ENCODE results near the gene ARAF.
"Not testable (repeated sequence)": the region's sequence is repeated elsewhere in the genome, so short reads cannot be mapped to it uniquely, and the experiment has no call there.

ARAF gene

DNA sequence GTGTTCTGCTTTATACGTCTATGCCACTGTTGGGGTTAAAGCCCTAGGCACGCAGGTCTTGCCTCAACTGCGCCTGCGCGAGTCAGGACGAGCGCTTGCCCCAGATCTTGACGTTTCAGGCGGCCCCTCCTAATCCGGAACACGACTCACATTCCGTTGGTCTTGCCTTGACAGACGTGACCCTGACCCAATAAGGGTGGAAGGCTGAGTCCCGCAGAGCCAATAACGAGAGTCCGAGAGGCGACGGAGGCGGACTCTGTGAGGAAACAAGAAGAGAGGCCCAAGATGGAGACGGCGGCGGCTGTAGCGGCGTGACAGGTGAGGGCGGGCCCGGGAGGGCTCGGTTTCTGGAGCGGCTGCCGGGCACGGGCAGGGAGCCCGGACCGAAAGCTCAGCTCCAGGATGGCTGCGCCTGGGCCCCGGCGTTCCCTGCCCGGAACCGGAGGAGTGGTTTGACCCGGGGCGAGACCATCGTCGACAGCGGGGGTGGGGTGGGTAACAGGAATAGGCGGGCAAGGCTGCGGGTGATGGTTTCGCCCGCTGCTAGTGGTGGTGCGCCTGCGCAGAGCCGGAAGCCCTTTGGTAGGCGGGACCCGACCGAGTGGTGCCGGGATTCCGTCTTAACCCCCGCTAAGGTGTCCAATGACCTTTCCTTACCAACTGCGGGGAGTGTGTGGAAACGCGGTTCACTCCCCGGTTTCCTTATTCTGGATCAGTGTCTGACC is at the start of gene ARAF:
Gene ARAF (plus strand): TSS at position 272 of the 725 bp plus-strand sequence. CDS start 1,763 bp downstream, outside the sequence.
- no peaks in the 10 kb centered on the region for H3K9me3 Mint-ChIP-seq (ENCODE audit: low read depth)
- H3K27ac Mint-ChIP-seq = peak within 1 kb of the TSS; percentile 96
- H3K27me3 Mint-ChIP-seq = no peaks in the 10 kb centered on the region
- peak within 1 kb of the TSS; percentile 94 for H3K4me3 Mint-ChIP-seq
- H3K36me3 Mint-ChIP-seq = peaks cover 8% of the 10 kb centered on the region
- peaks cover 44% of the 10 kb centered on the region for H3K4me1 Mint-ChIP-seq (ENCODE audit: low read depth)

DNA sequence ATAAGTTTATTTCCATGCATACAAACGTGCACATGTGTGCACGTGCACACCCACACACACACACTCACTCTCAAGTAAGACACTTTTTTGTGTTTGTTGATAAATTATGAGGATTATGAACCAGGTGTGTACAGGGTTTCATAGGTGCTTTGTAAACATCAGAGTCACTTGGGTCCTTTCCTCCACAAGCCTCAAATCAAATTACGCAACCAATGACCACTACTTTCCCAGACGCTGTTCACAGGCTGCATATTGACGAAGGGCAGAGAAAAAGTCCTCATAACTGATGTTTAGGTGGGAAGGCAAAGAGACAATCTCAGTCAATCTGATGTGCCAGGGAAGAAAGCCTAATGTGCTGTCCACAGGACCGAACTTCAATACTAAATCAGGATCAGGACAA is 48.6 kb upstream of the ARAF start:
- peaks cover 23% of the 10 kb centered on the region for H3K4me1 Mint-ChIP-seq (ENCODE audit: low read depth)
- not testable (repeated sequence) for H3K9me3 Mint-ChIP-seq (ENCODE audit: low read depth); H3K27me3 Mint-ChIP-seq; H3K36me3 Mint-ChIP-seq
- peak overlapping the region; percentile 65 for H3K4me3 Mint-ChIP-seq
- H3K27ac Mint-ChIP-seq = peak overlapping the region; percentile 43

GRCh38 chrX:47513034-47513965 is 47.7 kb upstream of the ARAF start:
- not testable (repeated sequence) for H3K36me3 Mint-ChIP-seq; H3K27me3 Mint-ChIP-seq; H3K9me3 Mint-ChIP-seq (ENCODE audit: low read depth)
- Mint-ChIP-seq H3K4me1 (ENCODE audit: low read depth) (peaks cover 22% of the 10 kb centered on the region), H3K4me3 (peak overlapping the region; percentile 88), H3K27ac (peak overlapping the region; percentile 43)

DNA sequence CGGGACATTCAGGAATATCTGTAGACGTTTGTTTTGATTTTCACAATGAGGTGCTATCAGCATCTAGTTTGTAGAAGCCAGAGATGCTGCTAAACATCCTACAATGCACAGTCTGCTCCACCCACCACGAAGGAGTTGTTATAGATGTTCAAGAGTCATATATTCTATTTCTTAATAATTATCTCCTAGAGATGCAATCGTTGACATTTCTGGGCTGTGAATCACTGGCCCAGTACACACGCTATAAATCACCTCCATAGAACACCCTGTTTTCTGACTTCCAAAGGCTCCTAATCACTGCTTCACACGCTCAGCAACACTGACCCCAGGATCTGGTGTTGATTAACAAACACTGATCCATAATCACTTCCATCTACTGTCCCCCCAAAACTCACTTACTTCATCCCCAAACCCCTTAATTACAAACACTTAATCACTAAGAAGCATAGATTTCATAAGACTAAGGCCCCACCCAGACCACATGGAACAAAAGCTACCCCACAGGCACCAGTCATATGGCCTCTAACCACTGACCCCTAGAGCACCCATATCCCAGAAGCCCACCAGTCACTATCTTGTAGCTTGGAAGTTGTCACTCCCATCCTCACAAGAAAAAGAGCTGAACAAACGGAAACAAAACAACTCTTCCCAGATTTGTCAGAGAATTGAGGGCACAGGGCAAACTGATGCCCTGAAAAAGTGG is 46.3 kb upstream of the ARAF start:
- Mint-ChIP-seq H3K4me3 (peak overlapping the region; percentile 31), H3K27me3 (no peaks in the 10 kb centered on the region), H3K36me3 (no peaks in the 10 kb centered on the region), H3K4me1 (ENCODE audit: low read depth) (peaks cover 22% of the 10 kb centered on the region), H3K27ac (no peak overlapping the region), H3K9me3 (ENCODE audit: low read depth) (no peaks in the 10 kb centered on the region)

GRCh38 chrX:47515941-47516665 is 44.9 kb upstream of the ARAF start:
- H3K27ac Mint-ChIP-seq = no peak overlapping the region

GRCh38 chrX:47518144-47518543 is 42.9 kb upstream of the ARAF start:
- no peaks in the 10 kb centered on the region for H3K27me3 Mint-ChIP-seq
- no peak overlapping the region for H3K4me3 Mint-ChIP-seq
- H3K9me3 Mint-ChIP-seq (ENCODE audit: low read depth) = no peaks in the 10 kb centered on the region
- no peaks in the 10 kb centered on the region for H3K36me3 Mint-ChIP-seq
- H3K27ac Mint-ChIP-seq = no peak overlapping the region
- H3K4me1 Mint-ChIP-seq (ENCODE audit: low read depth) = peaks cover 17% of the 10 kb centered on the region

More at GRCh38 chrX:47515941-47516665, 44.9 kb upstream of the ARAF start:
- no peaks in the 10 kb centered on the region for H3K27me3 Mint-ChIP-seq
- no peaks in the 10 kb centered on the region for H3K36me3 Mint-ChIP-seq
- peaks cover 22% of the 10 kb centered on the region for H3K4me1 Mint-ChIP-seq (ENCODE audit: low read depth)
- no peak overlapping the region for H3K4me3 Mint-ChIP-seq
- no peaks in the 10 kb centered on the region for H3K9me3 Mint-ChIP-seq (ENCODE audit: low read depth)

- Mint-ChIP-seq H3K36me3 (no peaks in the 10 kb centered on the region), H3K4me1 (ENCODE audit: low read depth) (peaks cover 3% of the 10 kb centered on the region), H3K27ac (no peak overlapping the region), H3K27me3 (no peaks in the 10 kb centered on the region), H3K9me3 (ENCODE audit: low read depth) (no peaks in the 10 kb centered on the region), H3K4me3 (peak overlapping the region; percentile 77)
Measured at GRCh38 chrX:47523297-47523696, 37.7 kb upstream of the ARAF start.

- peaks cover 3% of the 10 kb centered on the region for H3K4me1 Mint-ChIP-seq (ENCODE audit: low read depth)
- no peaks in the 10 kb centered on the region for H3K27me3 Mint-ChIP-seq
- no peaks in the 10 kb centered on the region for H3K9me3 Mint-ChIP-seq (ENCODE audit: low read depth)
- peak overlapping the region; percentile 66 for H3K4me3 Mint-ChIP-seq
- H3K36me3 Mint-ChIP-seq = no peaks in the 10 kb centered on the region
- no peak overlapping the region for H3K27ac Mint-ChIP-seq
Measured at GRCh38 chrX:47523713-47524166, 37.3 kb upstream of the ARAF start.

GRCh38 chrX:47529548-47529947 is 31.5 kb upstream of the ARAF start:
- Mint-ChIP-seq H3K27me3 (no peaks in the 10 kb centered on the region), H3K27ac (no peak overlapping the region), H3K9me3 (ENCODE audit: low read depth) (no peaks in the 10 kb centered on the region), H3K36me3 (no peaks in the 10 kb centered on the region), H3K4me3 (no peak overlapping the region), H3K4me1 (ENCODE audit: low read depth) (no peaks in the 10 kb centered on the region)

DNA sequence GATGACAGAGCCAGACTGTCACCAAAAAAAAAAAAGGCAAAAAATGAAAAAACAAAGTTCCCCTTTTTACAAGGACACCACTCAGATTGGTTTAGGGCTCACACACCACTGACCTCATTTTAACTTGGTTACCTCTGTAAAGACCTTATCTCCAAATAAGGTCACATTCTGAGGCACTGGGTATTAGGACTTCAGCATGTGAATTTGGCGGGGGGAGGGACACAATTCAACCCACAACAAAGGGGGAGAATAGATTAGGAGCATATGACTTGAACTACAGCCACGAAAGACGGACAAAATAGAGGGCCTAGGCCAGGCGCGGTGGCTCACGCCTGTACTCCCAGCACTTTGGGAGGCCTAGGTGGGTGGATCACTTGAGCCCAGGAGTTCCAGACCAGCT is 31.0 kb upstream of the ARAF start:
- Mint-ChIP-seq H3K36me3 (no peaks in the 10 kb centered on the region), H3K4me3 (no peak overlapping the region), H3K9me3 (ENCODE audit: low read depth) (no peaks in the 10 kb centered on the region), H3K27me3 (no peaks in the 10 kb centered on the region), H3K27ac (no peak overlapping the region), H3K4me1 (ENCODE audit: low read depth) (no peaks in the 10 kb centered on the region)

DNA sequence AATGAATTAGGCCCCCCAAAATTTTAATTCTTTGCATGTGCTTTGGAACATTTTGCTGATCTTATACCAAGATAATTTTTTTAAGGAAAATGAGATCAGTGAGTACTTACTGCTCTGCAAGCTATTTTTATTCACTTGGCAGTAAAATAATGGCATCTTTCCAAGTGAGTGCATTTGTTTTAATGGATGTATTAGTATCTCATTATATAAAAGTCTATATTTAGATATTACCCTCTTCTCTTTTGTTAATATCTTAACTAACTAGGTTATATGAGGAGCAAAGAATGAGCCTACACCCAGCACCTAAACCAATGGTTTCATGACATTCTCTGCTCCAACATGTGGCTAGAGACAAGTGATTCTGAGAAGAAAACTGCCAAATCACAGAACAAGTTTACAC is 21.1 kb upstream of the ARAF start:
- H3K4me1 Mint-ChIP-seq (ENCODE audit: low read depth) = no peaks in the 10 kb centered on the region
- H3K27ac Mint-ChIP-seq = no peak overlapping the region
- H3K9me3 Mint-ChIP-seq (ENCODE audit: low read depth) = no peaks in the 10 kb centered on the region
- no peaks in the 10 kb centered on the region for H3K27me3 Mint-ChIP-seq
- H3K4me3 Mint-ChIP-seq = no peak overlapping the region
- H3K36me3 Mint-ChIP-seq = no peaks in the 10 kb centered on the region

GRCh38 chrX:47540754-47541538 is 20.1 kb upstream of the ARAF start:
- H3K9me3 Mint-ChIP-seq (ENCODE audit: low read depth) = no peaks in the 10 kb centered on the region
- H3K4me1 Mint-ChIP-seq (ENCODE audit: low read depth) = no peaks in the 10 kb centered on the region
- no peak overlapping the region for H3K4me3 Mint-ChIP-seq
- H3K27ac Mint-ChIP-seq = no peak overlapping the region
- no peaks in the 10 kb centered on the region for H3K36me3 Mint-ChIP-seq
- no peaks in the 10 kb centered on the region for H3K27me3 Mint-ChIP-seq

GRCh38 chrX:47543496-47543895 is 17.5 kb upstream of the ARAF start:
- Mint-ChIP-seq H3K4me1 (ENCODE audit: low read depth) (no peaks in the 10 kb centered on the region), H3K27me3 (no peaks in the 10 kb centered on the region), H3K4me3 (no peak overlapping the region), H3K36me3 (no peaks in the 10 kb centered on the region), H3K27ac (no peak overlapping the region), H3K9me3 (ENCODE audit: low read depth) (no peaks in the 10 kb centered on the region)

All from activated naive CD8-positive, alpha-beta T cell (primary cell).